Putamen (tissue), 1 donor: ENCODE results near the gene TOPBP1.
"Not testable (repeated sequence)": the region's sequence is repeated elsewhere in the genome, so short reads cannot be mapped to it uniquely, and the experiment has no call there.

ENCODE experiments used
- DNase-seq: peaks from one replicate; pipeline ENCODE4 v3.0.0-alpha.2; 2016; ENCODE audit warnings: low spot score

Gene TOPBP1

GRCh38 chr3:133661454-133662277 is at the start of gene TOPBP1:
Gene TOPBP1, minus strand, starts transcription at chr3:133661941. Its CDS starts 814 bp downstream, at chr3:133661127.
- peak; percentile 70 for DNase-seq

DNA sequence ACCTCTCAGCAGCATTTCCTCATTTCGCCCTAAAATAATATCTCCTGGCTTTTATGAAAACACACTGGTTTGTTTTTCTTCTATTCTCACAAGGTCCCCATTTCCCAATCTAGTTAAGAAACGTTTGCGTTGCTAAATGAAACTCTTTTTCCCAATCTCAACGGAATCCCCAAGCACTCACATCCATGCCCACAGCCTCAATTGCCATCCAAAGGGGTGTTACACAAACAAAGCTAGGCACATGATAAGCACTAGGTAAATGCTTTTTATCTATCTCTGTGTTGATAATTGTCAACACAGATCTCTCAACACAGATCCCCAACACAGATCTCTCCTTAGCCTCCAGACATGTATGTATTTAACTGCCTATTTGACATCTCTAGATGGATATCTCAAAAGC is 49.3 kb upstream of the TOPBP1 start:
- DNase-seq, result no peak

DNA sequence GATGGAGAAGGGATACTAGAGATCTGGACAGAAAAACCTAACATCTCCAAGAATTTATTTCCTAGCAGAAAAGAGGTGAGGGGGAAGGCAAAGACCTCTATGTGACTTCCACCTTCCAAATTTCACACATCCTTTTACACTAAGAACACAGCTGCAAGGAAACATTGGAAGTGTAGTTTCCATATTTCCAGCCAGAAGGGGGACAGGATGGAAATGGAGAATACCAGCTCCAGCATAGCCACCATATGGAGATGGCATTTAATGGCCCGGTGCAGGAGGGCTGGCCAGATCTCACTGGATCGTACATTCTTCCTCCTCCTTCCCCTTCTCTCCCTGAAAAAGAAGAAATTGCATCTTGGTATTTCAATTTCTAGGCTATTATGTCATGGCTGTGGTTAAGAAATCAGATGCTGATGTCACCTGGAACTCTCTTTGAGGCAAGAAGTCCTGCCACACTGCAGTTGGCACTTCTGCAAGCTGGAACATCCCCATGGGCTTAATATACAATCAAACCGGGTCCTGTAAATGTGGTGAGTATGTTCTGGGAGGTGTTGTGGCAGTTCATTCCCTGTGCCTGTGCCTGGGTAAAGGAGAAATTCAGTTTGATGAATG is 47.5 kb upstream of the TOPBP1 start:
- DNase-seq, result no peak

- DNase-seq, result no peak
Measured at GRCh38 chr3:133706033-133706432, 44.3 kb upstream of the TOPBP1 start.

- no peak for DNase-seq
Measured at GRCh38 chr3:133703915-133704314, 42.2 kb upstream of the TOPBP1 start.

DNA sequence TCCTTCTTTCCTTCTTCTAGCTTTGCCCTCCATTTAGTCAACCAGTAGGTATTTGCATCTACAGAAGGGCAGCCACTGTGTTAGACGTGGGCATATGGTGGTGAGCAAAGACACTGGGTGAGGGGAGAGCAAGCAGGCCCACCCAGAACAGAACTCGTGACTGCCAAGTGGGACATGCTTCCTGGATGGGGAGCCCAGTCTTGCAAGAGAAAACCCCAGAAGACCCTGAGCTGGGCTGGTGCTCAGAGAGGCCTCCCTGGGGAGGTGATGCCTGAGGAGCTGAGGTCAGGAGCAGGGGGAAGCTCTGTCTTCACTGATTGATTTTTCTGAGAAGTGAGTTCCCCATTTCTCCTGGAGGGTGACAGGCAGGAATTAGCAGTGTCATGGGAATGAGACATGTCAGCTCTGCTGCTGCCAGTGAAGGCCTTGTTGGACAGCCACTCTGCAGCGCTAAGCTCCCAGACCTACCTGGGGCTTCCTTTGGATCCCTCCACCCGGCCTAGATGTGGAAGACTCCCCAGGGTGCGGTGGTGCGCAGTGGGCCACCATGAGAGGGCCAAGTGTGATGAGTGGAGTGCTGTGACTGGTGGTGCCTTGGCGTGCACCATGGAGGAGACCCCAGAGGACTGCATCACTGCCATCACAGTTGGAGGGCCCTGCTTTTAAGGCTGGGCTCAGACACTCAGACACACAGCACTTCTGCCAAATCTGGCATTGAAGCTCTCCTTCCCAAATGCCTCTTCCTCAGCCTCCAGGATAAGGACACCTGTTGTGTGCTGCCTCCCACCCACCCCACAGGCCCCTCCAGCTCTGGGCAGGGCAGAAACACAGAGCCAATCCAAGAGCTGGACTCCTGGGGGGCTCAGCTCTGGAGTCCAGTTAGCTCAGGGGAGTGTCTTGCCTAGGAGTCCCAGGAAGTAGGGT is 40.0 kb upstream of the TOPBP1 start:
- DNase-seq, result no peak

GRCh38 chr3:133700351-133700750 is 38.6 kb upstream of the TOPBP1 start:
- DNase-seq, result no peak

- DNase-seq, result no peak
Measured at GRCh38 chr3:133699903-133700302, 38.2 kb upstream of the TOPBP1 start.

DNA sequence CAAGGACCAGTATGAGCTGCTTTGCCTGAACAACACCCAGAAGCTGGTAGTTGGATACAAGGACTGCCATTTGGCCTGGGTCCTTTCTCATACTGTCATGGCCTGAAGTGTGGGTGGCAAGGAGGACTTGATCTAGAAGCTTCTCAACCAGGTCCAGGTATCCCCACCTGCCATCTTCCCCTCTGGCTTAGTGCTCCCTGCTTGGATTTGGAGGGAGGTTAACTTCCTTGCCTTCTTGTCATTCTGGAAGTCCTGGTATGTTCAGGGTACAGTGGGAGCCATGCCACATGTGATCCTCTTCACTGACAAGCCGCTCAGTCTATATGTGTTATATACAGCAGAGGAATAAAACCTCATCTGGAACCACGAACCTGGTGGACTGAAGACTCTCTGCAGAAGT is 37.7 kb upstream of the TOPBP1 start:
- no peak for DNase-seq

GRCh38 chr3:133697960-133698359 is 36.2 kb upstream of the TOPBP1 start:
- no peak for DNase-seq

GRCh38 chr3:133695560-133696171 is 33.9 kb upstream of the TOPBP1 start:
- no peak for DNase-seq

DNA sequence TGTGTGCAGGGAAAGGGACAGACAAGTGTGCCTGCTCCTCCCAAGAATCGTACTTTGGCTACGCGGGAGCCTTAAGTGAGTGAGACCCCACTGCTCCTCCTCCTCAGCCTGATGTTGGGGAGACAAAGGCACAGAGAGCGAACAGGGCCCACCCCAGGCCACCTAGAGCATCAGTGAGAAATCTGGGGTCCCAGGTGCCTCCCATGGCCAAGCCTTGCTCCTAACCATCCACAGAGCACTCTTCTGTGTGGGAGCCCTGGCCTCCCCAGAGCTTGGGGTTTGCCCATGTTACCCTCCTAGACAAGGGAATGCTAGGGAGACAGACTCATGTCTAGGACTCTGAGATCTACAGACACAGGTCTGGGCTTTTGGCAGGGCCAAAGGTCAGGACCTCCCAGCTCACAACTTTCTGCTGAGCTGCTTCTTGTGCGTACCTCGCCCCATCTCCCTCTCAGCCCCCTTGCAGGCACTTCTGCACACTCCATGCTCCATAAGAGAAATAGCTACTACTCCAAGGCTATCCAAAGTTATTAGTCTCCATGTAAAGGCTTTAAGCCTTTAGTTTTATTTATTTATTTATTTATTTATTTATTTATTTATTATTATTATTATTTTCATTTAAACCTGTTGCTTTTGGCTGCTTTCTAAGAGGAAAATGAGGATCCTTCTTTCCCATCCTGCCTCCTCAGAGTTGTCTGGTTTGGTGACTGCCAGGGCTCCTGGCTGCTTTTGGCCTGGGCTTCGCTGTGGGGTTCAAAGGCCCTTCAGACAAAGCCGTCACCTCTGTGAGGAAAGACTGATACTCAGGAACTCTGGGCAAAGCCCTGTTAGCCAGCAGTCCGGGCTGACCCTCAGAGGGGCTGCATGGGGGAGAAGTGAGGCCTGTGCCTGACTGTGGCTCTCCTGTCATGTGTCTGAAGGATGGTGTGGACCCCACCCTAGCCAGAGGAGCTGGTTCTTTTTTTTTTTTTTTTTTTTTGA is 32.8 kb upstream of the TOPBP1 start:
- DNase-seq, result no peak

DNA sequence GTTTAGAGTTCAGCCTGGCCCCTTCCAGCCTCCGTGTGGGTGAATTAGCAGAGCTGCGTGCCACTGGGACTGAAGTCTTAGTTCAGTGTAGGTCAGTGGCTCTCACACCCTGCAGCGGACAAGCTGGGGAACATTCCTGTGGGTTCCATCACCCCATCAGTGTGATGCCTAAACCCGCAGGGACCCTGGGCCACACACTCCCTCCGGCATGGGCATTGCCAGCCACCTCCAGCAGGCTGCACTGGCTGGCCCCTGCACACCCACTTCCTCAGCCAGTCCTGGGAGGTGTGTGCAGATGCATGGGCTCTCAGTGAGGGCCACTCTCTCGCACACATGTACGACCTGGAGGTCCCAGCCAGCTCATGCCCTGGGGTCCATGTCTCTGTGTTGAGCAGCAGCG is 32.1 kb upstream of the TOPBP1 start:
- no peak for DNase-seq

- DNase-seq, result no peak
Measured at GRCh38 chr3:133692759-133693158, 31.0 kb upstream of the TOPBP1 start.

- no peak for DNase-seq
Measured at GRCh38 chr3:133691273-133692107, 29.7 kb upstream of the TOPBP1 start.

DNA sequence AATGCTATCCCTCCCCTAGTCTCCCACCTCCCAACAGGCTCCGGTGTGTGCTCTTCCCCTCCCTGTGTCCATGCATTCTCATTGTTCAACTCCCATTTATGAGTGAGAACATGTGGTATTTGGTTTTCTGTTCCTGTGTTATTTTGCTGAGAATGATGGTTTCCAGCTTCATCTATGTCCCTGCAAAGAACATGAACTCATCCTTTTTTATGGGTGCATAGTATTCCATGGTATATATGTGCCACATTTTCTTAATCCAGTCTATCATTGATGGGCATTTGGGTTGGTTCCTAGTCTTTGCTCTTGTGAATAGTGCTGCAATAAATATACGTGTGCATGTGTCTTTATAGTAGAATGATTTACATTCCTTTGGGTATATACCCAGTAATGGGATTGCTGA is 16.3 kb upstream of the TOPBP1 start:
- DNase-seq, result not testable (repeated sequence)

- no peak for DNase-seq
Measured at GRCh38 chr3:133676336-133677118, 14.8 kb upstream of the TOPBP1 start.

GRCh38 chr3:133675631-133676335 is 14.0 kb upstream of the TOPBP1 start:
- DNase-seq, result no peak
